Neural cell (in vitro differentiated cells): ENCODE measurements around the gene DPP10. TPM values are rescaled to one million over a fixed set of nuclear protein-coding genes. Genes with fewer than 3 reads are reported as not detected.

Source experiments
- H2AFZ ChIP-seq: fragments of 200-600, 300-800 bp; sonication (generic), shearing (Covaris generic); 2 replicates; pipeline ENCODE4 v1.6.0; 2014; ENCODE audit warnings: low read depth, mild to moderate bottlenecking, antibody characterized with exemption, low read length, moderate library complexity
- H3F3A ChIP-seq: fragments of 200-600 bp; shearing (Covaris generic); 2 replicates; pipeline ENCODE4 v1.6.1; 2016; ENCODE audit warnings: mild to moderate bottlenecking, moderate library complexity, mixed read lengths, antibody characterized with exemption, low read length; ENCODE audit not compliant: insufficient read depth, poor library complexity, severe bottlenecking
- H3K27ac ChIP-seq: fragments of 200-600, 300-800 bp; sonication (generic), shearing (Covaris generic); 2 replicates; pipeline ENCODE4 v1.5.1; 2014; ENCODE audit warnings: mild to moderate bottlenecking, low read length, moderate library complexity
- H3K27me3 ChIP-seq: fragments of 300-800, 200-600 bp; sonication (generic), shearing (Covaris generic); 2 replicates; pipeline ENCODE4 v1.6.0; 2014; ENCODE audit warnings: mild to moderate bottlenecking, low read depth, low read length, moderate library complexity; ENCODE audit not compliant: insufficient read depth
- H3K36me3 ChIP-seq: fragments of 300-800, 200-600 bp; sonication (generic), shearing (Covaris generic); 2 replicates; pipeline ENCODE4 v1.5.1; 2014; ENCODE audit warnings: mild to moderate bottlenecking, antibody characterized with exemption, low read length, moderate library complexity; ENCODE audit not compliant: insufficient read depth
- H3K4me2 ChIP-seq: fragments of 300-800, 200-600 bp; sonication (generic), shearing (Covaris generic); 2 replicates; pipeline ENCODE4 v1.6.0; 2014; ENCODE audit warnings: mild to moderate bottlenecking, low read length
- H3K4me3 ChIP-seq: fragments of 300-800, 200-600 bp; sonication (generic), shearing (Covaris generic); 2 replicates; pipeline ENCODE4 v1.5.1; 2014; ENCODE audit warnings: mild to moderate bottlenecking, low read length, moderate library complexity
- H3K79me2 ChIP-seq: fragments of 200-600 bp; shearing (Covaris generic); replicated peaks from 2 replicates; pipeline ENCODE4 v1.6.0; 2014; ENCODE audit warnings: mild to moderate bottlenecking, low read length, moderate library complexity; ENCODE audit not compliant: insufficient read depth
- H3K9ac ChIP-seq: fragments of 300-800, 200-600 bp; sonication (generic), shearing (Covaris generic); 2 replicates; pipeline ENCODE4 v1.6.1; 2016; ENCODE audit warnings: mild to moderate bottlenecking, low read length, mixed read lengths
- H3K9me2 ChIP-seq: fragments of 200-600 bp; shearing (Covaris generic); 2 replicates; pipeline ENCODE4 v1.6.1; 2016; ENCODE audit warnings: mild to moderate bottlenecking, low read length, mixed read lengths; ENCODE audit not compliant: insufficient read depth
- H3K9me3 ChIP-seq: fragments of 200-600, 300-800 bp; sonication (generic), shearing (Covaris generic); 2 replicates; pipeline ENCODE4 v1.6.1; 2016; ENCODE audit warnings: mild to moderate bottlenecking, mixed run types, low read length, moderate library complexity, mixed read lengths
- H4K20me1 ChIP-seq: fragments of 200-600 bp; shearing (Covaris generic); 2 replicates; pipeline ENCODE4 v1.6.1; 2016; ENCODE audit warnings: mild to moderate bottlenecking, mixed run types; ENCODE audit not compliant: insufficient read depth
- CTCF ChIP-seq: fragments of 450-650 bp; IDR thresholded peaks from 2 replicates; pipeline ENCODE4 v1.5.1; 2014; ENCODE audit warnings: antibody characterized with exemption, mild to moderate bottlenecking, moderate library complexity; ENCODE audit not compliant: poor library complexity, severe bottlenecking
- EP300 ChIP-seq: fragments of 450-650 bp; conservative IDR thresholded peaks from 2 replicates; pipeline ENCODE4 v1.6.1; 2014; ENCODE audit warnings: antibody characterized with exemption, mild to moderate bottlenecking, moderate library complexity; ENCODE audit not compliant: poor library complexity, severe bottlenecking
- EZH2 ChIP-seq: fragments of 200-600, 300-800 bp; shearing (Covaris generic), sonication (generic); IDR thresholded peaks from 2 replicates; pipeline ENCODE4 v1.6.1; 2014; ENCODE audit warnings: antibody characterized with exemption, low read length, borderline replicate concordance, mild to moderate bottlenecking; ENCODE audit not compliant: insufficient read depth, poor library complexity, severe bottlenecking
- MXI1 ChIP-seq: fragments of 450-650 bp; conservative IDR thresholded peaks from 2 replicates; pipeline ENCODE4 v1.6.1; 2014; ENCODE audit warnings: antibody characterized with exemption, mild to moderate bottlenecking; ENCODE audit not compliant: poor library complexity, severe bottlenecking
- POLR2AphosphoS5 ChIP-seq: IDR thresholded peaks from 2 replicates; pipeline ENCODE4 v1.6.1; 2012
- RAD21 ChIP-seq: fragments of 450-650 bp; conservative IDR thresholded peaks from 2 replicates; pipeline ENCODE4 v1.6.1; 2014; ENCODE audit warnings: antibody characterized with exemption, mild to moderate bottlenecking, moderate library complexity
- REST ChIP-seq: IDR thresholded peaks from 2 replicates; pipeline ENCODE4 v1.6.1; 2012; ENCODE audit warnings: borderline replicate concordance
- SMC3 ChIP-seq: fragments of 450-650 bp; conservative IDR thresholded peaks from 2 replicates; pipeline ENCODE4 v1.6.1; 2014; ENCODE audit warnings: antibody characterized with exemption, mild to moderate bottlenecking, moderate library complexity; ENCODE audit not compliant: poor library complexity
- TAF1 ChIP-seq: IDR thresholded peaks from 2 replicates; pipeline ENCODE4 v1.6.1; 2012; ENCODE audit warnings: low read depth
- polyA plus RNA-seq: library from polyadenylated mRNA; depleted of rRNA; stranded (reverse); fragments of >200 nt; gene quantifications from 2 replicates; pipeline ENCODE4 v1.2.3, GENCODE V29; 2014

The DPP10 gene
- polyA plus RNA-seq, 1 donor from 2014 or later, result 13.9 TPM

DNA sequence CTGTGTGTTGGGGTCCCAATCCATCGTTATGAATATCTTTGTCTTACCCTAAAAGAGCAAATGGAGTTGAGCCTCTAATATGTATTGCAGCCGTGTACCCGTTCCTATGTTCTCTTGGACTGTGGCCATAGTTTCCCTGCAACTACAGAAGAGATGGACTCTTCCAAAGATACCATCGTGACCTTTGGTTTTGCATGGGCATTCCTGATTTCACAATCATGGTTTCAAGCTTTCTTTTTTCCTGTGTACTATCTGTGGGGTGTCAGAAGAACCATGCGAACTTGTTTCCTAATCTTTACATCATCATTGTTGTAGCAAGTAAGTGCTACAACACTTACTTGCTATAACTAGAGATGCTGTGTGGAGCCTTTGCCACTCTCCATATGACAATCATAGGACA is 1295.7 kb downstream of the DPP10 start:
- H3K79me2 ChIP-seq, result no peaks in the 10 kb centered on the region
- no peak overlapping the region for H3K4me3 ChIP-seq
- no peak overlapping the region for H3K9ac ChIP-seq
- no peaks in the 10 kb centered on the region for H3K9me3 ChIP-seq
- no peaks in the 10 kb centered on the region for H4K20me1 ChIP-seq
- TF ChIP-seq EZH2, result no peak
- TF ChIP-seq RAD21, result no peak
- no peak for TF ChIP-seq TAF1
- TF ChIP-seq SMC3, result no peak
- no peak for TF ChIP-seq REST
- TF ChIP-seq EP300, result no peak
- no peak for TF ChIP-seq MXI1
- TF ChIP-seq POLR2AphosphoS5, result no peak
- no peak for TF ChIP-seq CTCF
- H3K27me3 ChIP-seq, result no peaks in the 10 kb centered on the region
- H3F3A ChIP-seq, result no peaks in the 10 kb centered on the region
- H3K4me2 ChIP-seq, result no peak overlapping the region
- no peak overlapping the region for H2AFZ ChIP-seq
- no peaks in the 10 kb centered on the region for H3K9me2 ChIP-seq
- H3K36me3 ChIP-seq, result no peaks in the 10 kb centered on the region
- H3K27ac ChIP-seq, result no peak overlapping the region

DNA sequence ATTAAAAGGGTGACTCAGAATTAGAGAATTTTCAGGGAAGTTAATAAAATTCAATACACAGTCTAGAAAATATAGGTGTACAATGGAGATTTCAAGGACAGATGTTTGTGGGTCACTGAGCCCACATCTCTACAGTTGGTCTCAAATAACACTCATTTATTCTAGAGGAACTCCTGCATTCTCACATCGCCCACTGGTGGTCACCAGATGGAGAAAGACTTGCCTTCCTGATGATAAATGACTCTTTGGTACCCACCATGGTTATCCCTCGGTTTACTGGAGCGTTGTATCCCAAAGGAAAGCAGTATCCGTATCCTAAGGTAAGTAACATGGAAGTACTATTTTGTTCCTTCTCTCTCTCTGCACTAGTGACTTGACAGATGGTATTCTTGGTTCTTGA is 1297.1 kb downstream of the DPP10 start:
- Histone ChIP-seq H2AFZ (no peak overlapping the region), H3K79me2 (no peaks in the 10 kb centered on the region), H3K9ac (no peak overlapping the region), H3K9me3 (no peaks in the 10 kb centered on the region), H3K27ac (no peak overlapping the region), H4K20me1 (no peaks in the 10 kb centered on the region), H3K4me3 (no peak overlapping the region), H3K9me2 (no peaks in the 10 kb centered on the region), H3K4me2 (no peak overlapping the region), H3F3A (no peaks in the 10 kb centered on the region), H3K27me3 (no peaks in the 10 kb centered on the region), H3K36me3 (no peaks in the 10 kb centered on the region)
- TF ChIP-seq MXI1 (no peak), REST (no peak), RAD21 (no peak), SMC3 (no peak)
